Colonic mucosa (tissue), 4 donors: ENCODE data around the gene MAEL. TPM values are rescaled to one million over a fixed set of nuclear protein-coding genes. Genes with fewer than 3 reads are reported as not detected.
"Not testable (repeated sequence)": the region's sequence is repeated elsewhere in the genome, so short reads cannot be mapped to it uniquely, and the experiment has no call there.

Experiments used
- DNase-seq: peaks from one replicate; pipeline ENCODE4 v3.0.0-alpha.2; 2020
- H3K27ac ChIP-seq: fragments of 200-600 bp; one replicate; pipeline ENCODE4 v1.8.0; 2021
- H3K27me3 ChIP-seq: fragments of 200-600 bp; one replicate; pipeline ENCODE4 v1.8.0; 2021
- H3K36me3 ChIP-seq: fragments of 200-600 bp; one replicate; pipeline ENCODE4 v1.8.0; 2021
- H3K4me1 ChIP-seq: fragments of 200-600 bp; one replicate; pipeline ENCODE4 v1.8.0; 2021; ENCODE audit warnings: mild to moderate bottlenecking
- H3K4me3 ChIP-seq: fragments of 200-600 bp; one replicate; pipeline ENCODE4 v1.8.0; 2021
- H3K9ac ChIP-seq, 2 donors: one replicate each; pipeline ENCODE4 v1.7.0; 2013; ENCODE audit warnings: control low read depth in 2 of 2, low read depth in 2 of 2, low read length in 2 of 2
- H3K9me3 ChIP-seq: fragments of 200-600 bp; one replicate; pipeline ENCODE4 v1.8.0; 2021
- CTCF ChIP-seq: fragments of 200-600 bp; IDR thresholded peaks from one replicate; pipeline ENCODE4 v1.8.0; 2022; ENCODE audit warnings: antibody characterized with exemption, mild to moderate bottlenecking
- intact Hi-C: fragments of 100-400 bp; cut with DNase I; formaldehyde crosslinking; loops from one replicate; pipeline ENCODE4 v1.14.1; 2022
- total RNA-seq, 2 donors: library from RNA; stranded (reverse); fragmentation: NEBNext Ultra II Directional in 1 of 2; extraction: Animal tissue kit (Norgen Biotek cat#: 25700) in 1 of 2; gene quantifications; one replicate each; pipeline ENCODE4 v1.2.1, GENCODE V29; 2021
- donor health status: healthy.
- donor health status: DM: no; HTN: no; CAD: no.
- donor health status: DM: no; HTN: no; CAD: no.

The MAEL gene
- total RNA-seq, 2 donors from 2014 or later, result not detected

GRCh38 chr1:167013108-167013929, 24.2 kb downstream of the MAEL start:
- Histone ChIP-seq H3K4me1 (no peaks in the 10 kb centered on the region), H3K27ac (no peak overlapping the region), H3K4me3 (no peak overlapping the region), H3K9ac (no peak overlapping the region), H3K9me3 (no peaks in the 10 kb centered on the region), H3K27me3 (no peaks in the 10 kb centered on the region), H3K36me3 (no peaks in the 10 kb centered on the region)
- intact Hi-C loops, result no loop called here
- no peak for DNase-seq
- TF ChIP-seq CTCF, result no peak

GRCh38 chr1:167016100-167016750, 27.1 kb downstream of the MAEL start:
- no peaks in the 10 kb centered on the region for H3K36me3 ChIP-seq
- no peak for TF ChIP-seq CTCF
- H3K27ac ChIP-seq, result no peak overlapping the region
- H3K9ac ChIP-seq, result no peak overlapping the region
- no peaks in the 10 kb centered on the region for H3K4me1 ChIP-seq
- no peaks in the 10 kb centered on the region for H3K9me3 ChIP-seq
- H3K4me3 ChIP-seq, result no peak overlapping the region
- intact Hi-C loops, result no loop called here
- DNase-seq, result no peak
- H3K27me3 ChIP-seq, result no peaks in the 10 kb centered on the region

GRCh38 chr1:167022384-167022783, 33.3 kb downstream of the MAEL start:
- Histone ChIP-seq H3K9me3 (no peaks in the 10 kb centered on the region), H3K27me3 (no peaks in the 10 kb centered on the region), H3K4me3 (no peak overlapping the region), H3K36me3 (no peaks in the 10 kb centered on the region), H3K27ac (no peak overlapping the region), H3K9ac (no peak overlapping the region), H3K4me1 (no peaks in the 10 kb centered on the region)
- intact Hi-C loops, result no loop called here
- DNase-seq, result no peak
- TF ChIP-seq CTCF, result no peak

GRCh38 chr1:167029553-167029952, 40.5 kb downstream of the MAEL start:
- DNase-seq, H3K9ac ChIP-seq, H3K4me3 ChIP-seq, H3K27ac ChIP-seq, H3K9me3 ChIP-seq, intact Hi-C loops, H3K4me1 ChIP-seq, H3K27me3 ChIP-seq, H3K36me3 ChIP-seq: not testable (repeated sequence)

GRCh38 chr1:167033646-167034045, 44.6 kb downstream of the MAEL start:
- Histone ChIP-seq H3K9ac (no peak overlapping the region), H3K27me3 (peaks cover 3% of the 10 kb centered on the region), H3K36me3 (no peaks in the 10 kb centered on the region), H3K9me3 (no peaks in the 10 kb centered on the region), H3K27ac (no peak overlapping the region), H3K4me3 (no peak overlapping the region), H3K4me1 (no peaks in the 10 kb centered on the region)
- DNase-seq, result no peak
- intact Hi-C loops, result no loop called here
- TF ChIP-seq CTCF, result no peak
